Esophagus squamous epithelium (tissue), 4 donors: ENCODE measurements around the gene XRCC3.

Source experiments
- POLR2A ChIP-seq, 4 donors: fragments of 450-650 bp; IDR thresholded peaks; one replicate each; pipeline ENCODE4 v1.6.1; 2017; ENCODE audit warnings: antibody characterized with exemption in 4 of 4, mild to moderate bottlenecking in 4 of 4, moderate library complexity in 3 of 4
- TF ChIP-seq, protein P1 (sequence below), 6 experiments: fragments of 450-650 bp in 4 of 6; fragments of 200-600 bp in 2 of 6; sonication (generic) in 2 of 6; IDR thresholded peaks; one replicate each; pipeline ENCODE4 v1.5.1; 2016 to 2019; ENCODE audit warnings: antibody characterized with exemption in 6 of 6, mild to moderate bottlenecking in 4 of 6, moderate library complexity in 4 of 6

DNA sequence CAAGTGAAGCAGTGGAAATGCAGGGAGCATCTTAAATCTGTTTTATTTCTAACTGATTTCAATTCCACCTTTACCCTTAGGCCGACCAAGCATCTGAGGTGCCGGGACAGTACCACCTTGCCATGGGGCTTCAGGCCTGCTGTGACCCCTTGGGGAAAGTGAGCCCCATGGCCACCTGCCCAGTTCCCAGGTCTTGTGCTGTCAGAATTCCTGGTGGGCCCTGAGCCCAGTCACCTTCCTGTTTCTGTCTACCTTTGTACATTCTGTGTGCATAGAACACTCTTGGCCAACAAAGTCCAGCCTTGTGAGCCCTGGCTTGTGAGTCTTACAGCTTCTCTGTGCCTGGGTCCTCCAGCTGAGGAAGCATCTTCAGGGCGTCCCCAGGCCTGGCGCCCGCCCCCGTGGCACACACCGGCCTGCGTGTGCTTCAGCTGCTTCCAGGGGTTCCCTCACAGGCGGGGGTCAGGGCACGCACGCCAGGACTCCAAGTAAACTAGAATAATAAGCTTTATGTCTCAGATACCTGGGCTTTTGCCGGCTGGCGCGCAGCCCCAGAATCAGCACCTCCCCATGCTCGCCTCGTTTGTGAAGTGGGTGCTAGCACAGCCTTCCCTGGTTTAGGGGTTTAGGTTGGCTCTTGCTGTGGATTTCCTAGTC is 10.6 kb upstream of the XRCC3 start:
- TF ChIP-seq, protein P1, sequence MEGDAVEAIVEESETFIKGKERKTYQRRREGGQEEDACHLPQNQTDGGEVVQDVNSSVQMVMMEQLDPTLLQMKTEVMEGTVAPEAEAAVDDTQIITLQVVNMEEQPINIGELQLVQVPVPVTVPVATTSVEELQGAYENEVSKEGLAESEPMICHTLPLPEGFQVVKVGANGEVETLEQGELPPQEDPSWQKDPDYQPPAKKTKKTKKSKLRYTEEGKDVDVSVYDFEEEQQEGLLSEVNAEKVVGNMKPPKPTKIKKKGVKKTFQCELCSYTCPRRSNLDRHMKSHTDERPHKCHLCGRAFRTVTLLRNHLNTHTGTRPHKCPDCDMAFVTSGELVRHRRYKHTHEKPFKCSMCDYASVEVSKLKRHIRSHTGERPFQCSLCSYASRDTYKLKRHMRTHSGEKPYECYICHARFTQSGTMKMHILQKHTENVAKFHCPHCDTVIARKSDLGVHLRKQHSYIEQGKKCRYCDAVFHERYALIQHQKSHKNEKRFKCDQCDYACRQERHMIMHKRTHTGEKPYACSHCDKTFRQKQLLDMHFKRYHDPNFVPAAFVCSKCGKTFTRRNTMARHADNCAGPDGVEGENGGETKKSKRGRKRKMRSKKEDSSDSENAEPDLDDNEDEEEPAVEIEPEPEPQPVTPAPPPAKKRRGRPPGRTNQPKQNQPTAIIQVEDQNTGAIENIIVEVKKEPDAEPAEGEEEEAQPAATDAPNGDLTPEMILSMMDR (IDR thresholded peaks at IDR 0.05), result no peak
- TF ChIP-seq POLR2A (IDR thresholded peaks at IDR 0.05), result no peak
